ENCODE data around the gene GRHL1. TPM values are rescaled to one million over a fixed set of nuclear protein-coding genes. Genes with fewer than 3 reads are reported as not detected.

The GRHL1 gene
- polyA plus RNA-seq, 1 donor (not counting 4 experiments of a cell fraction or from before 2014, with no cell fraction given), result 7.8 TPM

- Histone ChIP-seq H3K9me1 (ENCODE audit: control insufficient read depth, extremely low read depth, insufficient read depth, low read length) (no peaks in the 10 kb centered on the region), H4K20me1 (ENCODE audit: control insufficient read depth, extremely low read depth, insufficient read depth, low read length) (no peaks in the 10 kb centered on the region), H3K4me2 (ENCODE audit: control insufficient read depth, extremely low read depth, insufficient read depth, low read depth, low read length) (no peak overlapping the region), H3K4me1 (ENCODE audit: control insufficient read depth, extremely low read depth, insufficient read depth, low read length) (peaks cover 12% of the 10 kb centered on the region), H3K36me3 (ENCODE audit: control insufficient read depth in 2 of 2, extremely low read depth in 1 of 2, insufficient read depth in 2 of 2, low read length in 2 of 2) (peaks cover 0 to 1% of the 10 kb centered on the region in 2 experiments), H3K27me3 (ENCODE audit: control insufficient read depth, extremely low read depth, insufficient read depth, low read length) (no peaks in the 10 kb centered on the region), H3K27ac (ENCODE audit: control insufficient read depth, insufficient read depth, low read length) (no peak overlapping the region), H3K79me2 (ENCODE audit: control insufficient read depth, insufficient read depth, low read length) (no peaks in the 10 kb centered on the region), H3K4me3 (ENCODE audit: control insufficient read depth in 2 of 3, extremely low read depth in 1 of 3, insufficient read depth in 2 of 3, low read depth in 1 of 3, low read length in 3 of 3) (no peak overlapping the region), H2AFZ (ENCODE audit: control insufficient read depth, low read length) (no peak overlapping the region), H3K9me3 (ENCODE audit: control insufficient read depth, low read depth, low read length) (no peaks in the 10 kb centered on the region), H3K9ac (ENCODE audit: control insufficient read depth, extremely low read depth, insufficient read depth, low read length) (no peak overlapping the region)
- FAIRE-seq (no peak), DNase-seq (ENCODE audit: low read depth, low spot score) (no peak)
- TF ChIP-seq EZH2 (IDR thresholded peaks at IDR 0.05; ENCODE audit: low read length), result no peak
- dilution Hi-C loops (cut with MboI; ENCODE audit: extremely low pct_ligation_motif_present, low sequenced_read_pairs), result no loop called here
These were observed 17.3 kb downstream of the GRHL1 start for GRCh38 chr2:9968553-9969497.

GRCh38 chr2:9970200-9971044 lies 18.9 kb downstream of the GRHL1 start:
- dilution Hi-C loops (cut with MboI; ENCODE audit: extremely low pct_ligation_motif_present, low sequenced_read_pairs), result no loop called here
- no peak for DNase-seq (ENCODE audit: low read depth, low spot score)
- peak; percentile 46 for FAIRE-seq
- Histone ChIP-seq H3K9me3 (ENCODE audit: control insufficient read depth, low read depth, low read length) (no peaks in the 10 kb centered on the region), H3K9me1 (ENCODE audit: control insufficient read depth, extremely low read depth, insufficient read depth, low read length) (no peaks in the 10 kb centered on the region), H3K27ac (ENCODE audit: control insufficient read depth, insufficient read depth, low read length) (no peak overlapping the region), H3K36me3 (ENCODE audit: control insufficient read depth in 2 of 2, extremely low read depth in 1 of 2, insufficient read depth in 2 of 2, low read length in 2 of 2) (no peaks in the 10 kb centered on the region), H3K9ac (ENCODE audit: control insufficient read depth, extremely low read depth, insufficient read depth, low read length) (no peak overlapping the region), H3K4me3 (ENCODE audit: control insufficient read depth in 2 of 3, extremely low read depth in 1 of 3, insufficient read depth in 2 of 3, low read depth in 1 of 3, low read length in 3 of 3) (no peak overlapping the region), H3K4me1 (ENCODE audit: control insufficient read depth, extremely low read depth, insufficient read depth, low read length) (peaks cover 12% of the 10 kb centered on the region), H2AFZ (ENCODE audit: control insufficient read depth, low read length) (no peak overlapping the region), H3K4me2 (ENCODE audit: control insufficient read depth, extremely low read depth, insufficient read depth, low read depth, low read length) (no peak overlapping the region), H3K27me3 (ENCODE audit: control insufficient read depth, extremely low read depth, insufficient read depth, low read length) (no peaks in the 10 kb centered on the region), H3K79me2 (ENCODE audit: control insufficient read depth, insufficient read depth, low read length) (no peaks in the 10 kb centered on the region), H4K20me1 (ENCODE audit: control insufficient read depth, extremely low read depth, insufficient read depth, low read length) (no peaks in the 10 kb centered on the region)
- TF ChIP-seq EZH2 (IDR thresholded peaks at IDR 0.05; ENCODE audit: low read length) (no peak), CTCF (optimal IDR thresholded peaks at IDR 0.05 in 1 of 3, IDR thresholded peaks at IDR 0.05 in 1 of 3, conservative IDR thresholded peaks at IDR 0.05 in 1 of 3; ENCODE audit: extremely low read depth in 1 of 3, insufficient read depth in 2 of 3, low read length in 3 of 3) (no peak)
